Fibroblast of skin of left quadriceps (primary cell): ENCODE measurements around the gene GMEB2.
"Not testable (repeated sequence)": the region's sequence is repeated elsewhere in the genome, so short reads cannot be mapped to it uniquely, and the experiment has no call there.

Experiments used
- DNase-seq, 2 experiments: peaks; one replicate each; pipeline ENCODE4 v3.0.0-alpha.2; 2013; ENCODE audit warnings: low read depth in 2 of 2

Gene GMEB2

GRCh38 chr20:63639093-63639975 lies 12.4 kb upstream of the GMEB2 start:
- DNase-seq: no peak

GRCh38 chr20:63636752-63637628 lies 10.1 kb upstream of the GMEB2 start:
- DNase-seq: no peak

GRCh38 chr20:63635431-63636141 lies 8.7 kb upstream of the GMEB2 start:
- DNase-seq: no peak

GRCh38 chr20:63633732-63634131 lies 6.8 kb upstream of the GMEB2 start:
- no peak for DNase-seq

GRCh38 chr20:63631426-63631825 lies 4.5 kb upstream of the GMEB2 start:
- not testable (repeated sequence) for DNase-seq

- not testable (repeated sequence) for DNase-seq
Observed at GRCh38 chr20:63630956-63631355, 4.1 kb upstream of the GMEB2 start.

- DNase-seq: peak in 1 of 2 experiments; percentile 31
Observed at GRCh38 chr20:63628246-63628975, 1.5 kb upstream of the GMEB2 start.

- DNase-seq: no peak
Observed at GRCh38 chr20:63627751-63628245, 897 bp upstream of the GMEB2 start.

GRCh38 chr20:63627129-63627750 lies 339 bp upstream of the GMEB2 start:
- DNase-seq: peak; percentile 86 to 87

- no peak for DNase-seq
Observed at GRCh38 chr20:63625771-63626423, 1.0 kb downstream of the GMEB2 start.

GRCh38 chr20:63624486-63624885 lies 2.4 kb downstream of the GMEB2 start:
- peak in 1 of 2 experiments; percentile 22 for DNase-seq

GRCh38 chr20:63622732-63623131 lies 4.2 kb downstream of the GMEB2 start:
- no peak for DNase-seq

- DNase-seq: no peak
Observed at GRCh38 chr20:63622096-63622495, 4.8 kb downstream of the GMEB2 start.

- no peak for DNase-seq
Observed at GRCh38 chr20:63620991-63621390, 5.9 kb downstream of the GMEB2 start.

- DNase-seq: no peak
Observed at GRCh38 chr20:63619505-63619904, 7.4 kb downstream of the GMEB2 start.

GRCh38 chr20:63619086-63619485 lies 7.8 kb downstream of the GMEB2 start:
- DNase-seq: no peak

- DNase-seq: no peak
Observed at GRCh38 chr20:63618291-63618980, 8.5 kb downstream of the GMEB2 start.

GRCh38 chr20:63617876-63618265 lies 9.0 kb downstream of the GMEB2 start:
- DNase-seq: no peak

GRCh38 chr20:63617092-63617875 lies 9.6 kb downstream of the GMEB2 start:
- DNase-seq: no peak
